Measurements from ENCODE around the gene CLDN1. TPM values are rescaled to one million over a fixed set of nuclear protein-coding genes. Genes with fewer than 3 reads are reported as not detected.

The CLDN1 gene, protein sequence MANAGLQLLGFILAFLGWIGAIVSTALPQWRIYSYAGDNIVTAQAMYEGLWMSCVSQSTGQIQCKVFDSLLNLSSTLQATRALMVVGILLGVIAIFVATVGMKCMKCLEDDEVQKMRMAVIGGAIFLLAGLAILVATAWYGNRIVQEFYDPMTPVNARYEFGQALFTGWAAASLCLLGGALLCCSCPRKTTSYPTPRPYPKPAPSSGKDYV
- total RNA-seq (2014; rRNA removed; shearing (Covaris generic)): 0.12 and 0.14 TPM in 2 replicates

DNA sequence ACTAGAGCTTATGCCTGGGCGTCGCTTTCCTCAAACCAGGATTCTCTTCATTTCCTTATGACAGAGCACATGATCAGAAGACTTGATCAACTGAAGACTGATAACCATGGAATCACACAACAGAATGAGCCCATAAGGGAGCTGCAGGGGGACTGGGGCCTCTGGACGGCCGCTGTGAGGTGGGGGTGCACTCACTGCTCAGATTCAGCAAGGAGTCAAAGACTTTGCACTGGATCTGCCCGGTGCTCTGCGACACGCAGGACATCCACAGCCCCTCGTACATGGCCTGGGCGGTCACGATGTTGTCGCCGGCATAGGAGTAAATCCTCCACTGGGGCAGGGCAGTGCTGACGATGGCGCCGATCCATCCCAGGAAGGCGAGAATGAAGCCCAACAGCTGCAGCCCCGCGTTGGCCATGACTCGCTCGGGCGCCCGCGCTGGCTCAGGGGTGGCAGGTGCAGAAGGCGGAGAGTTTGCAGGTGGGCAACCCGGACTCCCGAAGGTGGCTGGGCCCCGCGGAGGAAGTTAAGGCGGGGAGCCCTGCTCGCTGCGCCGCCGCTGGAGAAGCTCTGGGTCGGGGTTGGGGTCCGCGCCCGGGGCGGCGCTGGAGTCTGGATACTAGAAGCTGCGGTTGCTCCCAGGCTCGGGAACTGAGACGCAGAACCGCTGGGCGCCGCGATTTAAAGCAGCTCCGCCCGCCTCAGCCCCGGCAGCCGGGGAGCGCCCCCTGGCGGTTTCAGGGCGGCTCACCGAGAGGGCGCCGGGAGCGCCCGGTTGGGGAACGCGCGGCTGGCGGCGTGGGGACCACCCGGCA is at the start of gene CLDN1:
TSS of gene CLDN1 (minus strand) at position 658 of the 815 bp plus-strand sequence. CDS start at position 418, 240 bp downstream.
- peak; percentile 29 for DNase-seq (ENCODE audit: low spot score)

DNA sequence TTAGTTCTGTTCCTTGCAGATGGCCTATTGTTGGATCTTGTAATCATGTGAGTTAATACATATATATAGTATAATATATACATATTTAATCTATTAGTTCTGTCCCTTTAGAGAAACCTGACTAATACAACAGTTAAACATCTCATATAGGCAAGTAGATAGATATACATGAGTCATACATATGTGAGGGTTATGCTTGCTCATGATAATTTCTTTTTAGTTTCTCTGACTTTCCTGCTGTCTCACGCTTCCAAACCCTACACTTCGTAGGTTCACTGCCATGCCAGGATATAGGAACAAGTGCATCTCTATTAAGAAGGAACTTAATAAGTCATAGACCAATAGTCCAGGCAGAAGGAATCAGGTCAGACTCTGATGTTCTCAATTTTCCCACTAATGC is 48.9 kb upstream of the CLDN1 start:
- no peak for DNase-seq (ENCODE audit: low spot score)

DNA sequence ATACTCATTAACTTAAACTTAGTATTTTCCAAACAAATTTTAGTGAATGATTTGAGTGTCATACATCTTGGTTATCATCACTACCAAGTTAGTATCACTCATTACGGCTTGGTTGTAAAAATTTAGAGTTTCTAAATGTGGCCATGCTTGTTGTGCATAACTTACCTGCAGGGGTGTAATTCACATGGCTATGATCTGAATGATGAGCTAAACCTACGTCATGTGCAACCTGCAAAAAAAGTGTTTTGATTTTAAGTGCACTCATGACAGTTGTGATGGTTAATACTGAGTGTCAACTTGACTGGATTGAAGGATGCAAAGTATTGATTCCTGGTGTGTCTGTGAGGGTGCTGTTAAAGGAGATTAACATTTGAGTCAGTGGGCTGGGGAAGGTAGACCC is 48.1 kb upstream of the CLDN1 start:
- no peak for DNase-seq (ENCODE audit: low spot score)

DNA sequence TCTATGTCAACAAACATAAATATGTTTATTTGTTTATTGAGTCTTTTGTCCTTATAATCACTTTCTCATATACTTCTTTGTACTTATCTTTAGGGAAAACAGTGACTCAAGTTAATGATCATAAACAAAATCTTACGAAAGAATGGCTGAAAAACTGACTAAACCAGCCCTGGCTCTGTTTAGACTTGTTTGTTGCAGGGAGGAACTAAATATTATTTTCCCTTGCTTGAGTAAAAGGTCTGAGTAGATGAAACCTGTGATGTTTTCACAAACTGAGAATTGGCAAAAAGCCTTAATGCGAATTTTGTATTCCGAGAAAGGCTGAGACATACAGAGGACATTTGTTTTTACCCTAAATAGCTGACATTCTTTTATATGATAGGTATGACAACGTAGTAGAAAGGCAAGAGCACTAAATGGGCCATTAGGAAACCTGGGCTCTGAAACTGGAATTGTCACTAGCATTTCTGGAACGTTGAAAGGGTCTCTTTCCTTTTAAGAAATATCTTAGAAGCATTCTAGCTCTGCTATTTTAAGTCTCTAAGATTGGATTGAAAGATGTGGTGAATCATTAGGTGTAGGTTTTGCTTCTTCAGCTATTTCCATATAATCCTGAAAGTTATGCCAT is 47.5 kb upstream of the CLDN1 start:
- no peak for DNase-seq (ENCODE audit: low spot score)

DNA sequence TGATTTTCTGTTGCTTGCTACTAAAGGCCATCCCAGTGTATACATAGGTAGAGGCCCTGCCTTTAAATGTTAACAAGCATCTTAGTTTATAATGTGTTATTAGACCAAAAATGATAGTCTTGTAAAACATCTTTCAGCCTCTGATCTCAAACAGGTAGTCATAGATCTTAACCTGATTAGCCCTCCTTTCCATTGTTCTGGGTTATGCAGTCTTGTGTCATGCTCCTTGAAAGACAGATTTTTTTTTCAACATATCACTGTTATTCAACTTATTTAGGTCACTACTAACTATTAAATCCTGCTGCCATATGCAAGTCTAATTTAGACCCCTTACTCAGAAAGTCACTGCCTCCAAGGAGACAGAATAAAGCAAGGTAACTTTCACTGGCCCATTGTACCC is 46.6 kb upstream of the CLDN1 start:
- no peak for DNase-seq (ENCODE audit: low spot score)

DNA sequence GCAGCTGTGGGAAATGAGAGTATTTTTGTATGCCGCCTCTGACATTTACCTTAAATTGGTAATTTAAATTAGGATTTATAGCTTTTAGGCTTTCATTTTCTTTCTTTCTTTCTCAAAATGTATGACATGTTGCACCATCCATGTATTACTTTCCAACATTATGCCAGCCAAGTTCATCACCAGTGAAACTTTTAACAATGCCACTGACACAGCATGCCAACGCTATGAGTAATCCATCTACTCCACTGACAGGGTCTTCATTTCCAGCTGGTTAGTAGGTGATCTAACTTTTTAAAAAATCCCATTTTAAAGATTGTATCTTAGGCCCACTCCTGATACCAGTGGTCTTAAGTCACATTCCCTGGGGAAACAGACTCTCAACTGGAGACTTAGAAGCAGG is 43.9 kb upstream of the CLDN1 start:
- DNase-seq (ENCODE audit: low spot score): no peak

DNA sequence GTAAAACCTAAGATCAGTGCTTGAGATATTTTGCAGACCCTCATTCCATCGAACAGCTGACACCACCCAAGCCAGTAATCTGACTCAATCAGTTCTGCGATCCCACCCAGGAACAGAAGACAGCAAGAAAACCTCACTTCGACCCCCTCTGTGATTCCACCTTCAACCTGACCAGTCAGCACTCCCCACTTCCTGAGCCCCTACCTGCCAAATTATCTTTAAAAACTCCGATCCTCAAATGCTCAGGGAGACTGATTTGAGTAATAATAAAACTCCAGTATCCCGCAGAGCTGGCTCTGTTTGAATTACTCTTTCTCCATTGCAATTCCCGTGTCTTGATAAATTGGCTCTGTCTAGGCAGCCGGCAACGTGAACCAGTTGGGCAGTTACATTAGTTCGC is 40.0 kb upstream of the CLDN1 start:
- DNase-seq (ENCODE audit: low spot score): no peak

DNA sequence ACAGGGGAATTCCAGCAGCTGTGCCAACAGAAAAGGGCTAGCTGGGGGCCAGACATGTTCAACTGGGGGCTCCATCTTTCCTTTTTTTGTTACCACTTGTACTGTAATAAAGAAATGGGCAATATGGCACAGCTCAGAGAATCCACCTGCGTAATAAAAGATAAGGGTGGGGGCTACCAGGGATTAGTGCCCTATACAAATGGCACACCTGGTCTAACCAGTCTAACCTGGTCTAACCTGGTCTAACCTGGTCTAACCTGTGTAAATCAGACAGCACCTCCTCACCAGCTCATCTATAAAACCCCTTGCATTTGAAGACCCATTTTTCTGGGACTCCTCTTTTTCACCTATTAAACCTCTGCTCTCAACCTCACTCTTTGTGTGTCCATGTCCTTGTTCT is 39.5 kb upstream of the CLDN1 start:
- no peak for DNase-seq (ENCODE audit: low spot score)

DNA sequence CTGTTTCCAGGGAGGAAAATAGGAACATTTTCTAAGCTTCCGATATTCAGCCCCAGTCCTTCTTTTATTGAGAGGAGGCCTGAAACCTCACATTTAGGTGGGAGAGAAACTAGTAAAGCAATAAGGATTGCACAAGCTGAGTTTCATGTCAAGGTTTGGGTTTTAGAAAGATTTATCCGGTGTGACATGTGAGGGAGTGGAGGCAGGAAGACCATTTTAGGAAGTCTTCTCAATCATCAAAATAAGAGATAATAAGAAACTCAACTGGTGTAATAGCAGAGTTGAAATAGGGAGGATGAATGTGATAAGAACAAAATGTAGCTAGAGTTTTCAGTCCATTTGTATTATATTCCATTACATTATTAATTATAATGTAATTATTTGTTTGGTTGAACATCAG is 38.0 kb upstream of the CLDN1 start:
- DNase-seq (ENCODE audit: low spot score): no peak

DNA sequence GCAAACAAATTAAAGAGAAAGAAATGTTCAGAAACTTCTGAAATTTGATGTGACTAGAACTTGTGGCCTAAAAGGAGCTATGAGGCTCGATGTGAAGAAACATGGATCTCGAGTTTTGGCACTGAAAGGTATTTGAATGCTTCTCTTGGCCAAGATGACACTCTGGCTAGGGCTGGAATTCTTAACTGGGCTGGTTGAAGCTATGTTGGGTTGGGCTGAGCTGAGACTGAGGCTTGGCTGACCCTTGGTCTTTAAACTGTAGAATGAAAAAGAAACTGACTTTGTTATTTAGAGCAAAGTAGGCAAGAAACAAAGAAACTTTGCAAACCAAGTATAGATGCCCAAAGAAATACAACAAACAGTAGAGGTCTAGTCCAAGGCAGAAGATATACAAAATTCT is 37.6 kb upstream of the CLDN1 start:
- no peak for DNase-seq (ENCODE audit: low spot score)

DNA sequence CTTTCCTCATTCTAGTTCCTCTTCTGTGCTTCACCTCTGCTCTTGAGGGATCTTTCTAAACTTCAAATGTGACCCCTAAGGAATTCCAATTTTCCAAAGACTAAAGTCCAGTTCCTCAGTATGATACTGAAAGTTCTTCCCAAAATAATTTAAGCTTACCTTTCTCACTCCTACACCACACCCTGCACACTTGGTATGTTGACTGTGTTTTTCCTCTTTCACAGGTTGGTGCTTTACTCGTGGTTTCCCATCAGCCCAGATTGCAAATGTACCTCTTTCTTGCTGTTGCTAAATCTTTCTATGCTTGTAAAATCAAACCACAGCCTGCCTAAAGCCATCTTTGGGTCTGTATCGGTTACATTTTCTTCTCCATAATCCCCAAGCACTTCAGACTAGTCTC is 35.2 kb upstream of the CLDN1 start:
- DNase-seq (ENCODE audit: low spot score): no peak

DNA sequence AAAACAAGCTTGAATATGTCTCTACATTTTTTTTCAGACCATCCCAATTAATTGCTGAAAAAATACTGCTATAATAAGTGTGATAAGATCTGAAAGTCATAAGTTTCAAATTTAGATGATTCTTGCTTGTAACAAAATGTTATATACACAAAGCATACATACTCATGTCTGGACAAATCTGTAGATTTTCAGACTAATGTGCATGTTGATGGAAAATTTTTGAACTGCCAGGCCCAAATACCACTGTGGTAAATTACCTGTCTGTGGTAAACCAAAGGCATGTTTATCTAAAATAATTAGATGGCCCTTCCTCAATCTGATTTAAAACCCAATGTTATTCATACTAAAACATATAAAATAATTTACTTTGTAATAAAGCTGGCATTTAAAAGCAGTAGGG is 34.0 kb upstream of the CLDN1 start:
- no peak for DNase-seq (ENCODE audit: low spot score)

DNA sequence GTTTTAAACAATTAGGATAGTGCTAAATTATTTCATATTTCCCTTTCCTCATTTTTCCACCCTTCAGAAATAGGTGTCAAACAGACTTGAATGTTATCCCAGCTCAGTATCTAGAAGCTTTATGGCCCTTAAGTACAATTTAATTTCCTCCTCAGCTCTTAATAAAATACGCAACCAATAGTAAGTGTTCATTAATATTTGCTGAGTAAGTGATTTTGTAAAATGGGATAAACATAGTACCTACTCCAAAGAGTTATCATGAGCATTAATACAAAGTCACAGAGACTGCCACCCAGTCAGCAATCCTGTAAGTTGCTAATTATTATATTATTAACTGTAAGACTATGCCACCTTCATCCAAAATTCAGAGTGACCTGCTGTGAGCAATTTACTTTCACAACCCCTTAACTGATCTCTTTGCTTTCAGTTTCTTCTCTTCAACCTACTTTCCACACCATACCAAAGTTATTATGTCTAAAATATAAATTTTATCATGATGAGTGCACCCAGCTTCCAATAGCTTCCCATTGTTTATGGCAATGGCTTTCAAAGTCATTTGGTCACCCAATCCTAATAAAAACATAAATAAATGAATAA is 30.7 kb upstream of the CLDN1 start:
- no peak for DNase-seq (ENCODE audit: low spot score)

DNA sequence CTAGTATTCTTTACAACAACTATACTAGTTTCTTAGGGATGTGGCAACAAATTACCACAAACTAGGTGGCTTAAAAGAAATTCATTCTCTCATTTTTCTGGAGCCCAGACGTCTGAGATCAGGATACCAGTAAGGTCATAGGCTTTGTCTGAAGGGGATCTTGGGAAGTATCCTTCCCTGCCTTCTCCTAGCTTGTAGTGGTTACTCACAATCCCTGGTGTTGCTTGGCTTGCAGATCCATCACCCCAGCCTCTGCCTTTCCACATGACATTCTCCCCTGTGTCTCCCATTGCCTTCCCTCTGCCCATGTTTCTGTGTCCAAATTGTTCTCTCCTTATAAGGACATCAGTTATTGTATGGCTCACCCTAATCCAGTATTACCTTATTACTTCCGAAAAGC is 24.3 kb upstream of the CLDN1 start:
- DNase-seq (ENCODE audit: low spot score): no peak

DNA sequence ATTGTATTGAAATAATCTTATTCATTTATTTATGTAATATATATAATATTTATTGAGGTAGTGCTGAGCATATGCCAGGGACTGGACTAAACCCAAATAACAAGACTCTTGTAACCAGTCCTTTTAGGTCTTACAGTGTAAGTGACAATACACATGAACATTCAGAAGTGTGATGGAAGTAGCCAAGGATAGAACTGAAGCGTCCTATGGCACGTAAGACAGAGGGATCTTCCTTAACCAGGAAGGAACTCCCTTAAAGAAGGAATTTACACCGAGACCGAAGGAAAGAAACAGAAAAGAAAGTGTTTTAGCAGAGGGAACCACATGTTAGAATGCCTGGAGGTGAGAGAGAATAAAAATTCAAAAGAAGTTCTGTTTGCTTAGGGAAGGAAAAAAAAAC is 23.6 kb upstream of the CLDN1 start:
- DNase-seq (ENCODE audit: low spot score): peak; percentile 19

DNA sequence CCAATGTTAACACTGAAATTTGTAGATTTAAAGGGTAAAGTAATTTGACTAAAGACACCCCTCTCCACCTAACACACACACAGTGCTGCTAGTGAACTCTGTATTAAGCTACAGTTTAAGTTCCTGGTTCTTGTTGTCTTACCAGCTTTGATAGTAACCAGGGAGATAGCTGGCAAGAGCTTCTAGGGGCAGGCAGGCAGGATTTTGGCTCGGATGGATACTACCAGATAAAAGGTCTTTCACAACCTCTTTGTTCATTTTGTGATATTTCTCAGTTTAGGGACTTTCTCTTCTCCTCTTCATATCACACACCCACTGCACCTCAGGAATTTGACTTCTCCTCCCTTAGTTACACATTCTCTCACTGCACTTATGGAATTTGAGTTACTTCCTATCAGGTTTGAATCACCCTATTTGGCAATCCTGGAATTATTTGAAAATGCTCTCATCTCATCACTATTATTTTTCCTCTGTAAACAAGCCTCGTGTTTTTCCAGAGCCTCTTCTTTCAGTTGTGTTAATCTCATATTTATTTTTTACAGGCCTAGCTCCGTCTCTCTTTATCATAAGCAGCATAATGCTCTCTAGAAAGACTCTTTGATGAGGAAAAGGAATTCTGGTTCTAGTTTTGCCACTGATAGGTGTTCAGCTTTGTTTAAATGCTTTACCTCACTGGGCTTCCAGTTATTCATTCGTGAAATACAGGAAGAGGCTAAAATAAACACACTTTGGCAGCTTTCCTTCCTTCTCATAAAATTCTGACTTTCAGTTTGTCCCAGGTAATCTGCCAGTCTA is 23.0 kb upstream of the CLDN1 start:
- DNase-seq (ENCODE audit: low spot score): peak; percentile 81

DNA sequence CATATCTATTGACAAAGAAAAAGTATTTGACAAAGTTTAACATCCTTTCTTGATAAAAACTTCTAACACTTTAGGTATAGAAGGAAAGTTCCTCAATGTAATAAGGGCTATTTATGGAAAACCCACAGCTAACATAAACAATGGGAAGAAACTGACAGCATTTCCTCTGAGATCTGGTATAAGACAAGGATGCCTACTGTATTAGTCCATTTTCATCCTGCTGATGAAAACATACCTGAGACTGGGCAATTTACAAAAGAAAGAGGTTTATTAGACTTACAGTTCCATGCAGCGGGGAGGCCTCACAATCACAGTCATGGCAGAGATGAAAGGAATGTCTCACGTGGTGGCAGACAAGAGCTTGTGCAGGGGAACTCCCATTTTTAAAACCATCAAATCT is 17.8 kb upstream of the CLDN1 start:
- no peak for DNase-seq (ENCODE audit: low spot score)

DNA sequence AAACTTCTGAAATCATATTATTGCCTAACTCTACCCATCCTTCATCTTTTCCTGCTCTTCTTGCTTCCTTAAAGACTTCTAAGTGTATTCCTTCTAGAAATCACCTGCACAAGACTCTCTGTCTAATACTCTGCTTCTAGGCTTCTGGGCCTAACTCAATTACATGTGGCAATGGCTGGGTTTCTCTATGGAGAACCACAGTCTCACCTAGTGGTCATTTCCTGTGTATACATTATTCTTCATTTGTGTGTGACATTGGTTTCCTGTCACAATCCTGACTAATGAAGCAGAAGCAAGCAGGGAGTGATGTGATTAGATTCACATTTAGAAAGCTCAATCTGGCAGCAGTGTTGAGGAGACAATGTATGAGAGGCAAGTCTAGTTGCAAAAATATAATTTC is 16.9 kb upstream of the CLDN1 start:
- peak; percentile 58 for DNase-seq (ENCODE audit: low spot score)

DNA sequence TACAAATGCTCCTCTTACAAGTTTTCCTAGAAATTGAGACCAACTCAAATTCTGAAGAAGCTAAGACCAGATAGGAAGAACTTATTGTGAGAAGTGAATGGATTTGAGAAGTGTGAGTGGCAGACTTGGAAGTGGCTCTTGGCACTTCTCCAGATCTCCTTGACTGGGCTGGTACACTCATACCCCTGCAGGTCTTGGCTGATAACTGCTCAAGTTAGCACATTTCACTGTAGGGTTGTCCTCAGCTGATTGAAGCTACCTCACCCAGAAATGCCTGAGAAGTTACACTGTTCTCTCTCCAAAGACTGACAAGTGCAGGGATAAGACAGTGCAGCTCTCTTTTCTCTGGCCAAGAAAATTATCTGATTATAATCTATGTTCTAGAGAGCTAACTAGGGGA is 16.5 kb upstream of the CLDN1 start:
- DNase-seq (ENCODE audit: low spot score): peak; percentile 17

DNA sequence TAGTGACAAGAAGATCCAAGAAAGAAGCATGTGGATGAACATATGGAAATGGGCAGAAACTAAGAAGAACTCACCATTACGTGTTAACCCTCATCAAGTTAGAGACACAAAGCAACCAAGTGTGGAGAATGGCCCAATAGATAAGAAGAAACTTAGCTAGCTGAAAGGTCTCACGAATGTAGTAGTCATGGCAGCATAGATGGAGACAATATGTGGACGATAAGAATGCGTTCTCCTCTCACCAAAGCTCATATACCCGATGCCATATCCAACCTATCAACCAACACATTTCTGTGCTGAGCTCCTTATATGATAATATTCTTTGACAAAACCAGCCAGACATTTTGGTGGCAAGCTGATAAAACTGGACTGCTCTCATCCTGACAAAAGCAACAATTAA is 15.1 kb upstream of the CLDN1 start:
- DNase-seq (ENCODE audit: low spot score): no peak

DNA sequence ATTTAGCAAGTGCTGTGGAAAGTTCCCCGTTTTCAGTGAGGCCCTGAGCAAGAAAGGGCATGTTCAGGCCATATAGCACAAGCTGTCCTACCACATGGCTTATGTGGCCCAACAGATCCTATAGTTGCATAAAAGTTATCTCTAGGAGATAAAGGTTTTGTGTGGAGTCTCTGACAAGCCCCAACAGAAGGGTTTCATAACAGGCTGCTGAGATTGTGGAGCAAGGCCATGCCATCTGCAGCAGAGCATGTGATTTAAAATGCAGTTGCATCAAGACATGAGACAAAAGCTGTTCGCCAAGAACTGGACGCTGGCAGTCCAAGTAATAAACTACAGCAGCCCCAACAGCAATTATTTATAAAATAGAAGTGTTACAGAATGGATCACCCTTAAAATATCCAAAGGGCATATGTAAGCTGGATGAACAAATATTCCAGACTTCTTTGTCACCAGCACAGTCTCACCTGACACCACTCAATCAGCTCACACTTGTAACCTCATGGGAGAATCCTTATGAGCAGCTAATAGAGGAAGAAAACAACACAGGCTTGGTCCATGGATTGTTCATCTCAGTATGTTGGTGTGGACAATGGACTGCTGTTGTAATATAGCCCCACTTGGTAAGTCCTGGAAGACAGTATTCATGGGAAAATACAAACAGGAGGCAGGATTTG is 14.4 kb upstream of the CLDN1 start:
- DNase-seq (ENCODE audit: low spot score): no peak
